ENCODE results near the gene HSD11B2.

HSD11B2 gene

DNA sequence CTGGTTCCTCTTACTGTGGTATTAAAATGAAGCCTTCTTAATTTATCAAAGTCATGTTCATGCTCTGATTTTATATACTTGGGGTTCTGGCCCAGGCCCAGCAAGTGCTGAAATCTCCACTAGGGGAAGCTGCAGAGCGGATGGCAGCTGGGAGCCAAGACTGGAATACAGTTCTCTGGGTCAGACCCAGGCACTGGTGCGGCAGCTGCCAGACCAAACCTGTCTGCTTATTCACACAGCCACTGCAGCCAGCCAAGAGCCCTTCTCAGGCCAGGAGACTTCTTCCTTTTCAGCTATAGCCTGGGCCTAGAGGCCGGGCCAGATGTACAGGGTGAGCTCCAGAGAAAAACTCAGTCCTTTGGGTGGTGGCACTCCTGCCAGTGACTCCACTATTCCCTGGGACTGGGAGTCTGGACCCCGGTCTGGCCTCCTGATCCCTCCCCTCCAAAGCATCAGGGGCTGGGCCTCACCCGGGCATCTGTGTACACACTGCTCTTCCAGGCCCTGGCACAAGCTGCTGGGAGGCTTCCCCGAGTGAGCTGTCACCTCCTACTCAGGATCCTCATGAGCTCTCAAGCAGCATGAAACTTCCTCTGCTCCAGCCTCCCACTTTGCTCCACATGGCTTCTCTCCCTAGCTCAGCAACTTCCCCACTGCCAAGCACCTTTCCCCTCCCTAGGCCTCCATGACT, 25.6 kb downstream of the HSD11B2 start:
- Histone ChIP-seq H3K9ac (ENCODE audit: low read length in 2 of 2) (peak overlapping the region; percentile 52 to 60), H3K4me1 (ENCODE audit: control insufficient read depth, insufficient read depth, low read length) (peaks cover 63% of the 10 kb centered on the region)

DNA sequence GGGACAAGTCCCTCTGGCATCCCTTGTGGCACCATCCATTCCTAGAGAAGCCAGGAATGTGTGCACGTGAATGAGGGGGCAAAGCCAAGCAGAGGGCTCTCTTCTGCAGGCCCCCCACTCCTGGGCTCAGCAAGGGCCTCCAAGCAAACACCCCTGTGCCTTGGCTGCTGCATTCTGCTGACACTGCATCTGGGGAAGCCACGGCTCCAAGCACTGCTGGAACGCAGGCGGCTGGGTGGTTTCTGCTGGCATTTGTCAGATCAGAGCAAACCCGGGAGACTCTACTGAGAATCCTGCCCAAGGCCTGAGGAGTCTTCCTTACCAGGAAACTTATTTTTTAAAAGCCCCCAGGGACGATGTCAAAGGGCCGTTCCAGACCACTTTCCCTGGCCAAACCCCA, 26.7 kb downstream of the HSD11B2 start:
- H3K4me1 ChIP-seq (ENCODE audit: control insufficient read depth, insufficient read depth, low read length) = peaks cover 68% of the 10 kb centered on the region
- peak overlapping the region; percentile 52 to 60 for H3K9ac ChIP-seq (ENCODE audit: low read length in 2 of 2)
- H3K4me3 ChIP-seq (ENCODE audit: low read length in 2 of 2) = peak overlapping the region in 1 of 2 donors; percentile 49
- H3K27me3 ChIP-seq (ENCODE audit: control insufficient read depth in 1 of 2, insufficient read depth in 2 of 2, low read length in 2 of 2) = no peaks in the 10 kb centered on the region
- no peaks in the 10 kb centered on the region for H3K9me3 ChIP-seq (ENCODE audit: control insufficient read depth in 2 of 2, low read length in 2 of 2)
- H3K27ac ChIP-seq (ENCODE audit: low read length) = peak overlapping the region; percentile 75
- peaks cover 3 to 11% of the 10 kb centered on the region in 2 donors for H3K36me3 ChIP-seq (ENCODE audit: control insufficient read depth in 2 of 2, insufficient read depth in 2 of 2, low read length in 2 of 2)

More for the DNA sequence above, 25.6 kb downstream of the HSD11B2 start:
- H3K9me3 ChIP-seq (ENCODE audit: control insufficient read depth in 2 of 2, low read length in 2 of 2) = no peaks in the 10 kb centered on the region
- H3K27me3 ChIP-seq (ENCODE audit: control insufficient read depth in 1 of 2, insufficient read depth in 2 of 2, low read length in 2 of 2) = no peaks in the 10 kb centered on the region
- H3K27ac ChIP-seq (ENCODE audit: low read length) = peak overlapping the region; percentile 75
- H3K4me3 ChIP-seq (ENCODE audit: low read length in 2 of 2) = peak overlapping the region in 1 of 2 donors; percentile 49
- H3K36me3 ChIP-seq (ENCODE audit: control insufficient read depth in 2 of 2, insufficient read depth in 2 of 2, low read length in 2 of 2) = peaks cover 5 to 13% of the 10 kb centered on the region in 2 donors

- Histone ChIP-seq H3K9ac (ENCODE audit: low read length in 2 of 2) (peak overlapping the region; percentile 6 to 60), H3K4me3 (ENCODE audit: low read length in 2 of 2) (peak overlapping the region in 1 of 2 donors; percentile 29), H3K27ac (ENCODE audit: low read length) (peak overlapping the region; percentile 75), H3K4me1 (ENCODE audit: control insufficient read depth, insufficient read depth, low read length) (peaks cover 68% of the 10 kb centered on the region), H3K27me3 (ENCODE audit: control insufficient read depth in 1 of 2, insufficient read depth in 2 of 2, low read length in 2 of 2) (no peaks in the 10 kb centered on the region), H3K36me3 (ENCODE audit: control insufficient read depth in 2 of 2, insufficient read depth in 2 of 2, low read length in 2 of 2) (peaks cover 2 to 5% of the 10 kb centered on the region in 2 donors), H3K9me3 (ENCODE audit: control insufficient read depth in 2 of 2, low read length in 2 of 2) (no peaks in the 10 kb centered on the region)
Measured at GRCh38 chr16:67458121-67458641, 27.3 kb downstream of the HSD11B2 start.

GRCh38 chr16:67459066-67459860, 28.3 kb downstream of the HSD11B2 start:
- H3K9me3 ChIP-seq (ENCODE audit: control insufficient read depth in 2 of 2, low read length in 2 of 2) = no peaks in the 10 kb centered on the region
- H3K4me3 ChIP-seq (ENCODE audit: low read length in 2 of 2) = peak overlapping the region in 1 of 2 donors; percentile 29
- peaks cover 70% of the 10 kb centered on the region for H3K4me1 ChIP-seq (ENCODE audit: control insufficient read depth, insufficient read depth, low read length)
- H3K36me3 ChIP-seq (ENCODE audit: control insufficient read depth in 2 of 2, insufficient read depth in 2 of 2, low read length in 2 of 2) = peaks cover 0 to 4% of the 10 kb centered on the region in 2 donors
- H3K27ac ChIP-seq (ENCODE audit: low read length) = peak overlapping the region; percentile 75
- peak overlapping the region; percentile 16 to 60 for H3K9ac ChIP-seq (ENCODE audit: low read length in 2 of 2)
- no peaks in the 10 kb centered on the region for H3K27me3 ChIP-seq (ENCODE audit: control insufficient read depth in 1 of 2, insufficient read depth in 2 of 2, low read length in 2 of 2)

- peak overlapping the region; percentile 75 for H3K27ac ChIP-seq (ENCODE audit: low read length)
- no peaks in the 10 kb centered on the region for H3K27me3 ChIP-seq (ENCODE audit: control insufficient read depth in 1 of 2, insufficient read depth in 2 of 2, low read length in 2 of 2)
- peak overlapping the region in 1 of 2 donors; percentile 60 for H3K9ac ChIP-seq (ENCODE audit: low read length in 2 of 2)
- H3K36me3 ChIP-seq (ENCODE audit: control insufficient read depth in 2 of 2, insufficient read depth in 2 of 2, low read length in 2 of 2) = peaks cover 0 to 4% of the 10 kb centered on the region in 2 donors
- H3K4me1 ChIP-seq (ENCODE audit: control insufficient read depth, insufficient read depth, low read length) = peaks cover 74% of the 10 kb centered on the region
- no peak overlapping the region for H3K4me3 ChIP-seq (ENCODE audit: low read length in 2 of 2)
- H3K9me3 ChIP-seq (ENCODE audit: control insufficient read depth in 2 of 2, low read length in 2 of 2) = no peaks in the 10 kb centered on the region
Measured at GRCh38 chr16:67459861-67460150, 28.9 kb downstream of the HSD11B2 start.

DNA sequence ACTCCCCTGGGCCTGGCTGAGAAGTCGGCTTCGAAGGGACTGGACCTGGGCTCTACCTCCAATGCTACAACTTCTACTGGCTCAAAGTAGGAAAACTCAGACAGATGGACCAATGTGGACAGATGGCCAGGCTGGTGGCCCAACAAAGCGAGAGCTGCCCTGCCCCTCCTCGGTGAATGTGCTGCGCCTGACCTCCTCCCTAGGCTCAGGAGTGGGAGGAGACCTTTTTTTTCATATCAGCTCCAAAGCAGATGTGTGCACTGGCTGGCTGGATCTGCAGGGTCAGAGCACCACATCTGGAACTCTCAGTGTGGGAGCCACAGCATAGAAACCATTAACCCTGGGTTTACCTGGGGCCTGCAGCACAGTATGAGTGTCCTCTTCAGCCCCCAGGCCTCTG, 29.2 kb downstream of the HSD11B2 start:
- peaks cover 77% of the 10 kb centered on the region for H3K4me1 ChIP-seq (ENCODE audit: control insufficient read depth, insufficient read depth, low read length)
- H3K36me3 ChIP-seq (ENCODE audit: control insufficient read depth in 2 of 2, insufficient read depth in 2 of 2, low read length in 2 of 2) = peaks cover 0 to 4% of the 10 kb centered on the region in 2 donors
- no peaks in the 10 kb centered on the region for H3K27me3 ChIP-seq (ENCODE audit: control insufficient read depth in 1 of 2, insufficient read depth in 2 of 2, low read length in 2 of 2)
- H3K9ac ChIP-seq (ENCODE audit: low read length in 2 of 2) = no peak overlapping the region
- no peaks in the 10 kb centered on the region for H3K9me3 ChIP-seq (ENCODE audit: control insufficient read depth in 2 of 2, low read length in 2 of 2)
- peak overlapping the region; percentile 75 for H3K27ac ChIP-seq (ENCODE audit: low read length)
- no peak overlapping the region for H3K4me3 ChIP-seq (ENCODE audit: low read length in 2 of 2)

DNA sequence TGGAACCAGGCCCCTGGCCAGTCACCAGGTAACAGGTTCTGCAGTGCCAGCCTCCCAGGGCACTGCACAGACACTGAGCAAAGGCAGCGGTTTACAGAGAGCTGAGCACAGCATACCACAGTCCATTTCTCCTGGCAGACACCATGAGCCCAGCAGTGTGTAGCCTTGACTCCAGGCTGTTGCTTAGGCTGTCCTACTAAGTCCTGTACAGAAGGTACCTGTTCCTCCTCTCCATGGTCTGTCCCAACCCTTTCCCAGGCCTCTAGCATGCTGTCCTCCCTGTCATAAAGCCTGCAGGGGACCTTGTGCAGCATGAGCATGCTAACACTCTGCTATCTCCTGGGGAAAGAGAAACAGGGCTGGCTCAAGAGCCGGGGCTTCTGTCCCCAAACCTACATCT, 30.0 kb downstream of the HSD11B2 start:
- Histone ChIP-seq H3K9ac (ENCODE audit: low read length in 2 of 2) (peak overlapping the region in 1 of 2 donors; percentile 51), H3K4me3 (ENCODE audit: low read length in 2 of 2) (no peak overlapping the region), H3K4me1 (ENCODE audit: control insufficient read depth, insufficient read depth, low read length) (peaks cover 85% of the 10 kb centered on the region), H3K27ac (ENCODE audit: low read length) (peak overlapping the region; percentile 75), H3K9me3 (ENCODE audit: control insufficient read depth in 2 of 2, low read length in 2 of 2) (no peaks in the 10 kb centered on the region), H3K36me3 (ENCODE audit: control insufficient read depth in 2 of 2, insufficient read depth in 2 of 2, low read length in 2 of 2) (peaks cover 0 to 4% of the 10 kb centered on the region in 2 donors), H3K27me3 (ENCODE audit: control insufficient read depth in 1 of 2, insufficient read depth in 2 of 2, low read length in 2 of 2) (no peaks in the 10 kb centered on the region)

- Histone ChIP-seq H3K9me3 (ENCODE audit: control insufficient read depth in 2 of 2, low read length in 2 of 2) (no peaks in the 10 kb centered on the region), H3K4me1 (ENCODE audit: control insufficient read depth, insufficient read depth, low read length) (peaks cover 81% of the 10 kb centered on the region), H3K9ac (ENCODE audit: low read length in 2 of 2) (peak overlapping the region in 1 of 2 donors; percentile 51), H3K36me3 (ENCODE audit: control insufficient read depth in 2 of 2, insufficient read depth in 2 of 2, low read length in 2 of 2) (peaks cover 0 to 4% of the 10 kb centered on the region in 2 donors), H3K4me3 (ENCODE audit: low read length in 2 of 2) (no peak overlapping the region), H3K27ac (ENCODE audit: low read length) (no peak overlapping the region), H3K27me3 (ENCODE audit: control insufficient read depth in 1 of 2, insufficient read depth in 2 of 2, low read length in 2 of 2) (no peaks in the 10 kb centered on the region)
Measured at GRCh38 chr16:67461600-67462278, 30.8 kb downstream of the HSD11B2 start.

- H3K36me3 ChIP-seq (ENCODE audit: control insufficient read depth in 2 of 2, insufficient read depth in 2 of 2, low read length in 2 of 2) = peaks cover 0 to 4% of the 10 kb centered on the region in 2 donors
- no peak overlapping the region for H3K27ac ChIP-seq (ENCODE audit: low read length)
- no peak overlapping the region for H3K4me3 ChIP-seq (ENCODE audit: low read length in 2 of 2)
- no peaks in the 10 kb centered on the region for H3K27me3 ChIP-seq (ENCODE audit: control insufficient read depth in 1 of 2, insufficient read depth in 2 of 2, low read length in 2 of 2)
- no peaks in the 10 kb centered on the region for H3K9me3 ChIP-seq (ENCODE audit: control insufficient read depth in 2 of 2, low read length in 2 of 2)
- peaks cover 76% of the 10 kb centered on the region for H3K4me1 ChIP-seq (ENCODE audit: control insufficient read depth, insufficient read depth, low read length)
- no peak overlapping the region for H3K9ac ChIP-seq (ENCODE audit: low read length in 2 of 2)
Measured at GRCh38 chr16:67462279-67462655, 31.3 kb downstream of the HSD11B2 start.

GRCh38 chr16:67463059-67463458, 32.1 kb downstream of the HSD11B2 start:
- H3K27me3 ChIP-seq (ENCODE audit: control insufficient read depth in 1 of 2, insufficient read depth in 2 of 2, low read length in 2 of 2) = no peaks in the 10 kb centered on the region
- no peak overlapping the region for H3K9ac ChIP-seq (ENCODE audit: low read length in 2 of 2)
- H3K27ac ChIP-seq (ENCODE audit: low read length) = no peak overlapping the region
- H3K36me3 ChIP-seq (ENCODE audit: control insufficient read depth in 2 of 2, insufficient read depth in 2 of 2, low read length in 2 of 2) = peaks cover 0 to 4% of the 10 kb centered on the region in 2 donors
- H3K4me3 ChIP-seq (ENCODE audit: low read length in 2 of 2) = no peak overlapping the region
- peaks cover 68% of the 10 kb centered on the region for H3K4me1 ChIP-seq (ENCODE audit: control insufficient read depth, insufficient read depth, low read length)
- H3K9me3 ChIP-seq (ENCODE audit: control insufficient read depth in 2 of 2, low read length in 2 of 2) = no peaks in the 10 kb centered on the region

All from stomach smooth muscle (tissue), 2 donors.